Right lobe of liver (tissue), 6 donors: ENCODE data around the gene SYTL4. TPM values are rescaled to one million over a fixed set of nuclear protein-coding genes. Genes with fewer than 3 reads are reported as not detected.
A peak's percentile ranks its signal among the peaks of the same experiment; 100 is the strongest.

Source experiments
- ATAC-seq, 4 donors: fragments of 200-7000 bp; cut with Tn5 transposase; one replicate each; pipeline ENCODE4 v1.9.1; 2020; ENCODE audit warnings: mild to moderate bottlenecking in 4 of 4, moderate library complexity in 4 of 4
- DNase-seq, 3 donors: peaks; one replicate each; pipeline ENCODE4 v3.0.0-alpha.2; 2020
- H3K27ac ChIP-seq, 3 donors: fragments of 200-600 bp; one replicate each; pipeline ENCODE4 v1.8.0; 2022
- H3K27me3 ChIP-seq, 2 donors: fragments of 200-600 bp; one replicate each; pipeline ENCODE4 v1.8.0; 2022
- H3K36me3 ChIP-seq, 4 donors: fragments of 200-600 bp; sonication (generic) in 1 of 4; one replicate each; pipeline versions ENCODE4 v1.5.1 to v1.8.0; 2017 to 2022; ENCODE audit warnings: control low read depth in 1 of 4
- H3K4me1 ChIP-seq, 4 donors: fragments of 200-600 bp; sonication (generic) in 1 of 4; one replicate each; pipeline versions ENCODE4 v1.5.1 to v1.8.0; 2017 to 2022; ENCODE audit warnings: control low read depth in 1 of 4
- H3K4me3 ChIP-seq, 3 donors: fragments of 200-600 bp; one replicate each; pipeline ENCODE4 v1.8.0; 2022
- H3K9me3 ChIP-seq, 4 donors: fragments of 200-600 bp; sonication (generic) in 1 of 4; one replicate each; pipeline versions ENCODE4 v1.5.1 to v1.8.0; 2017 to 2022; ENCODE audit warnings: control low read depth in 1 of 4
- POLR2A ChIP-seq: fragments of 450-650 bp; IDR thresholded peaks from one replicate; pipeline ENCODE4 v1.6.1; 2017; ENCODE audit warnings: antibody characterized with exemption, mild to moderate bottlenecking
- WGBS: methylation state at CpG from one replicate; pipeline ENCODE4 v1.1.6; 2018; ENCODE audit warnings: low coverage, low lambda C conversion rate; ENCODE audit not compliant: insufficient coverage; ENCODE audit errors: missing lambda C conversion rate; 5-methylcytosine and 5-hydroxymethylcytosine counted together
- intact Hi-C, 2 donors: fragments of 100-400 bp; cut with DNase I; formaldehyde crosslinking; loops; one replicate each; pipeline versions ENCODE4 v1.11.2 to v1.14.1; 2022
- total RNA-seq, 6 experiments: library from RNA; depleted of rRNA in 2 of 6; stranded (reverse); fragments of >200 nt in 2 of 6; fragmentation: NEBNext Ultra II Directional in 3 of 6; extraction: Animal tissue kit (Norgen Biotek cat#: 25700) in 3 of 6; gene quantifications; one replicate each; pipeline versions ENCODE4 v1.1.0 to v1.2.4, GENCODE V29; 2016 to 2023
- TF ChIP-seq, protein P1 (sequence below), 4 donors: fragments of 200-600 bp in 3 of 4; fragments of 450-650 bp in 1 of 4; IDR thresholded peaks; one replicate each; pipeline versions ENCODE4 v1.5.1 to v1.8.0; 2016 to 2022; ENCODE audit warnings: antibody characterized with exemption in 4 of 4, mild to moderate bottlenecking in 2 of 4
- donor health status: DM: no; HTN: yes; CAD: no.
- donor health status: DM: no; HTN: no; CAD: no.
- donor health status: DM: no; HTN: no; CAD: no.
- donor health status: DM: no; HTN: yes; CAD: no.
- donor health status: DM: no; HTN: yes; CAD: no.

SYTL4 gene
- total RNA-seq, 6 experiments from 2014 or later, result 7.0 to 24.0 (median 15.2) TPM

DNA sequence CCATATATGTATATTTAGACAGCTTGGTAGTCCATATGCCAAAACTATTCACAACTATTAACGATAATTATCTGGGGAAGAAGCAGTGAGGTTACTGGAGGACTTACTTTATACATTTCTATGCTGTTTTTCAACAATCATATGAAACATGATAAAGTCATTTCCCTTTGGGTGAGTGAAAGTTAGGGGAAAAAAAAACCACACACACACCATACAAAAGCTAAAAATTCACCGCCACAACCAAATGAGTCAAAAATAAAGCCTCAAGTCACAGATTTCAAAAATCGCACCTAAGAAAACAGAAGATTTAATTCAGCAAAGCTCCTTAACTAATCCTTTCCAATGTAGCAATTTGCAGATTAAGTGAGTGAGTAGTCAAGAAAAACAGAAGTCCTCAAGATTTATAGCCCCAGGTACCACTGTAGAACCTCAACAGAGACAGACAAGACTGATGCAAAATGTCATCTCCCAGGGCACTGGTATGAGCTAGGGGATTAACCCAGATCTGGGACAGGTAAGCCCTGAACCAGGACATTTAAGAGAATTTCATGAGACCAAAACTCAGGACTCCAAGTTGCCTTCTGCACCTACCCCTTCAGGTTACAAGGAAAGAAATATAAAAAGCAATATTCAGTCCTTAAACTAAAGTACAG lies 35.1 kb downstream of the SYTL4 start:
- ATAC-seq (no peak), DNase-seq (no peak)
- Histone ChIP-seq H3K9me3 (no peaks in the 10 kb centered on the region), H3K27me3 (no peaks in the 10 kb centered on the region), H3K4me1 (no peaks in the 10 kb centered on the region), H3K4me3 (no peak overlapping the region), H3K36me3 (no peaks in the 10 kb centered on the region), H3K27ac (no peak overlapping the region)
- WGBS, result 56% methylated on average over 3 of the region's 3 CpGs
- TF ChIP-seq, protein P1, sequence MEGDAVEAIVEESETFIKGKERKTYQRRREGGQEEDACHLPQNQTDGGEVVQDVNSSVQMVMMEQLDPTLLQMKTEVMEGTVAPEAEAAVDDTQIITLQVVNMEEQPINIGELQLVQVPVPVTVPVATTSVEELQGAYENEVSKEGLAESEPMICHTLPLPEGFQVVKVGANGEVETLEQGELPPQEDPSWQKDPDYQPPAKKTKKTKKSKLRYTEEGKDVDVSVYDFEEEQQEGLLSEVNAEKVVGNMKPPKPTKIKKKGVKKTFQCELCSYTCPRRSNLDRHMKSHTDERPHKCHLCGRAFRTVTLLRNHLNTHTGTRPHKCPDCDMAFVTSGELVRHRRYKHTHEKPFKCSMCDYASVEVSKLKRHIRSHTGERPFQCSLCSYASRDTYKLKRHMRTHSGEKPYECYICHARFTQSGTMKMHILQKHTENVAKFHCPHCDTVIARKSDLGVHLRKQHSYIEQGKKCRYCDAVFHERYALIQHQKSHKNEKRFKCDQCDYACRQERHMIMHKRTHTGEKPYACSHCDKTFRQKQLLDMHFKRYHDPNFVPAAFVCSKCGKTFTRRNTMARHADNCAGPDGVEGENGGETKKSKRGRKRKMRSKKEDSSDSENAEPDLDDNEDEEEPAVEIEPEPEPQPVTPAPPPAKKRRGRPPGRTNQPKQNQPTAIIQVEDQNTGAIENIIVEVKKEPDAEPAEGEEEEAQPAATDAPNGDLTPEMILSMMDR (IDR thresholded peaks at IDR 0.05), result no peak
- no peak for TF ChIP-seq POLR2A
- intact Hi-C loops, result no loop called here

DNA sequence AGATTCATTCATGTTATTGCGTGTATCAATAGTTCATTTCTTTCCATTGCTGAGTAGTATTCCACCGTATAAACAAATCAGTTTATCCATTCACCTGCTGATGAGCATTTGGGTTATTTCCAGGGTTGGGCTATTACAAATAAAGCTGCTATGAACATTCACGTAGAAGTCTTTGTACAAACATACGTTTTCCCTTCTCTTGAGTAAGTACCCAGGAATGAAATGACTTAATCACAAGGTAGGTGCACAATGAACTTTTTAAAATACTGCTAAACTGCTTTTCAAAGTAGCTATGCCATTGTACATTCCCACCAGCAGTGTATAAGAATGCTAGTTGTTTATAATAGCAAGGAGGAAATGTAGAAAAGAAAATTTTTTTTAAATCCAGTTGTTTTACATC lies 35.9 kb downstream of the SYTL4 start:
- no peak overlapping the region for H3K4me3 ChIP-seq
- no peak overlapping the region for H3K27ac ChIP-seq
- H3K27me3 ChIP-seq, result no peaks in the 10 kb centered on the region
- intact Hi-C loops, result no loop called here
- TF ChIP-seq, protein P1 (IDR thresholded peaks at IDR 0.05), result no peak
- no peak for TF ChIP-seq POLR2A
- 49% methylated on average over 4 of the region's 4 CpGs for WGBS
- ATAC-seq (peak in 1 of 4 donors; percentile 62), DNase-seq (no peak)
- no peaks in the 10 kb centered on the region for H3K4me1 ChIP-seq
- no peaks in the 10 kb centered on the region for H3K9me3 ChIP-seq
- H3K36me3 ChIP-seq, result no peaks in the 10 kb centered on the region

DNA sequence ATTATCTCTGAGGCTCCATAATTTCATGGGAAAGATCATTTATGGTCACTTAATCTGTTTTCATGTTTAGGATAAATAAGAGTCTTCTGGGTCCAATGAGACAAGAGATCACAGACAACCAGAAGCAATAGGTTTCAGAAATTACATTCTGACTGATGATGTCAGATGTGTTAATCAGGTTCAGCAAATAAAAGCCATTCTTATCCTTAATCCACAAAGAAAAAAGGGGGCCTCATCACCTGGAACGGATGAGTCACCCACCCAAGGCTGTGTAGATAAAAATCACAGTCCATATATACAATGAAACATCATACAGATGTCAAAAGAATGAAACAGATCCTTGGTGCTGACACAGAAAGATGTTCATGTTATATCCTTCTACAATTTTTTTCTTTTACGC lies 36.6 kb downstream of the SYTL4 start:
- H3K9me3 ChIP-seq, result no peaks in the 10 kb centered on the region
- H3K4me3 ChIP-seq, result no peak overlapping the region
- no peak overlapping the region for H3K27ac ChIP-seq
- WGBS, result 52% methylated on average over 2 of the region's 2 CpGs
- DNase-seq, result no peak
- TF ChIP-seq, protein P1 (IDR thresholded peaks at IDR 0.05), result no peak
- no peak for TF ChIP-seq POLR2A
- no peak for ATAC-seq
- H3K4me1 ChIP-seq, result no peaks in the 10 kb centered on the region
- no peaks in the 10 kb centered on the region for H3K36me3 ChIP-seq
- intact Hi-C loops, result no loop called here
- no peaks in the 10 kb centered on the region for H3K27me3 ChIP-seq

DNA sequence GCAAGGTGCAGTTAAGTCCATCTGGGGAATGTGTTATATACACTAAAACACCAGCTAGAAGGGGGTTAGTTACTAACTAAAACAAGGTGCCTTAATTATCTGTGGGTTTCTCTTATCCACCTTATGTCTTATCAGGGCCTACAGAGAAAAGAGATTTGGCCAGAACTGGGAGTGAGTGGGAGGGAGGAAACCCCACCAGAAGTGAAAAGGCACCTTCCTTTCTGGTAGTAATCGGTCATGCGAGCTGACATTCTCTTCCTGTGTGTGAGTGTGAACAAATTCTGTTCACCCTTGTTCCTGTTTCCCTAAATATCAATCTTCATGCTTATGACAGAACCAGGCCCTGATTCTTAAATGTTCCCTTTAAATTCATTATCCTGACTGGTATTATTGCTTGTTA lies 44.4 kb downstream of the SYTL4 start:
- 31% methylated on average over 2 of the region's 2 CpGs for WGBS
- no peak for DNase-seq

More for the DNA sequence above, 44.4 kb downstream of the SYTL4 start:
- Histone ChIP-seq H3K27me3 (no peaks in the 10 kb centered on the region), H3K27ac (no peak overlapping the region), H3K9me3 (no peaks in the 10 kb centered on the region), H3K36me3 (peaks cover 0 to 13% (median 0%) of the 10 kb centered on the region in 4 donors), H3K4me3 (no peak overlapping the region), H3K4me1 (no peaks in the 10 kb centered on the region)
- ATAC-seq, result no peak
- no peak for TF ChIP-seq POLR2A
- TF ChIP-seq, protein P1 (IDR thresholded peaks at IDR 0.05), result no peak
- intact Hi-C loops, result loop anchor here (5.0 kb wide), 1 partner anchor 80 kb away; no protein-coding TSS in a partner anchor
